Ascending aorta (tissue), 2 donors: Measurements from ENCODE around the gene CNKSR2. TPM values are rescaled to one million over a fixed set of nuclear protein-coding genes. Genes with fewer than 3 reads are reported as not detected.

Experiments used
- DNase-seq, 2 donors: peaks; one replicate each; pipeline ENCODE4 v3.0.0-alpha.2; 2019; ENCODE audit warnings: low spot score in 2 of 2
- H3K27ac ChIP-seq, 2 donors: fragments of 200-600 bp; sonication (generic); one replicate each; pipeline ENCODE4 v1.5.1; 2016 to 2017; ENCODE audit warnings: mild to moderate bottlenecking in 1 of 2
- H3K27me3 ChIP-seq: fragments of 200-600 bp; sonication (generic); one replicate; pipeline ENCODE4 v1.5.1; 2017
- H3K36me3 ChIP-seq, 2 donors: fragments of 200-600 bp; sonication (generic); one replicate each; pipeline ENCODE4 v1.5.1; 2016
- H3K4me1 ChIP-seq, 2 donors: fragments of 200-600 bp; sonication (generic); one replicate each; pipeline ENCODE4 v1.5.1; 2016 to 2017; ENCODE audit warnings: mild to moderate bottlenecking in 1 of 2
- H3K4me3 ChIP-seq, 2 donors: fragments of 200-600 bp; sonication (generic); one replicate each; pipeline ENCODE4 v1.5.1; 2016 to 2017; ENCODE audit warnings: mild to moderate bottlenecking in 1 of 2
- H3K9me3 ChIP-seq, 2 donors: fragments of 200-600 bp; sonication (generic); one replicate each; pipeline ENCODE4 v1.5.1; 2016
- intact Hi-C: fragments of 100-400 bp; cut with DNase I; formaldehyde crosslinking; loops from one replicate; pipeline ENCODE4 v1.15.1; 2023
- total RNA-seq: library from RNA; depleted of rRNA; stranded (reverse); fragments of >200 nt; gene quantifications from one replicate; pipeline ENCODE4 v1.1.0, GENCODE V29; 2016
- TF ChIP-seq, protein P1 (sequence below), 3 experiments: fragments of 200-600 bp in 2 of 3; fragments of 450-650 bp in 1 of 3; sonication (generic) in 2 of 3; IDR thresholded peaks; one replicate each; pipeline ENCODE4 v1.5.1; 2016 to 2019; ENCODE audit warnings: antibody characterized with exemption in 3 of 3, mild to moderate bottlenecking in 1 of 3, moderate library complexity in 1 of 3

The CNKSR2 gene
- total RNA-seq, 1 donor from 2014 or later = 0.53 TPM

DNA sequence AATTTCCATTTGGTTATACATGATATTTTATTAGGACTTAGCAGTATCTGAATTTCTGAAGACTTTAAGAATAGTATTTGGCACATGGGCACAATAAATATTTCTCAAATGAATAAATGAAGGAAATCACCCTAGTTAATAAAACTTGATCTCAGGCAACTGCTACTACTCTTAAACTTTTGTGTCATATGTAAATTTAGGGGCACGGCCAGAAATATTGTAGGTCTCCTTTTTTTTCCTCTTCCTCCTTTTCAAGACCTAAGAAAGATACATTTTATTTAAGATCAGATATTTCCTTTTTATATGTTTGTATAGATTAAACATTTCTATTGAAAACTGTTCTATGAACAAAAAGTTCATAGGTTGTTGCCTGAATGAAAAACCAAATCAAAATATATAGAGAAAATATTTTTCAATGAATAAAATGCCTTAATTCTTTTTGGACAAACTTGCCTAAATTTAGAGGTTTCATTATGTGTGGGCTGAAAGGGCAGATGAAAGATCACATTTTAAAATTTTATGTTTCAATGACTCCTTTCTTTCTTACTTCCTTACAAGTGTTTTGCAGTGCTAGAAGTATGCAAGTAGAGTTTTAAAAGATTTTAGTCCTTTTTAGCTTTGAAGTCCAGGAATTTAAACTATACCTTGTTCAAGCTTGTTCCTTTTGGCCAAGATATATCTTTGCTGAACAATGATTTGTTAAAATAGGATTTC lies 26.3 kb downstream of the CNKSR2 start:
- Histone ChIP-seq H3K4me1 (no peaks in the 10 kb centered on the region), H3K4me3 (no peak overlapping the region), H3K27ac (no peak overlapping the region), H3K27me3 (no peaks in the 10 kb centered on the region), H3K9me3 (no peaks in the 10 kb centered on the region), H3K36me3 (no peaks in the 10 kb centered on the region)
- intact Hi-C loops = no loop called here
- DNase-seq = no peak
- TF ChIP-seq, protein P1, sequence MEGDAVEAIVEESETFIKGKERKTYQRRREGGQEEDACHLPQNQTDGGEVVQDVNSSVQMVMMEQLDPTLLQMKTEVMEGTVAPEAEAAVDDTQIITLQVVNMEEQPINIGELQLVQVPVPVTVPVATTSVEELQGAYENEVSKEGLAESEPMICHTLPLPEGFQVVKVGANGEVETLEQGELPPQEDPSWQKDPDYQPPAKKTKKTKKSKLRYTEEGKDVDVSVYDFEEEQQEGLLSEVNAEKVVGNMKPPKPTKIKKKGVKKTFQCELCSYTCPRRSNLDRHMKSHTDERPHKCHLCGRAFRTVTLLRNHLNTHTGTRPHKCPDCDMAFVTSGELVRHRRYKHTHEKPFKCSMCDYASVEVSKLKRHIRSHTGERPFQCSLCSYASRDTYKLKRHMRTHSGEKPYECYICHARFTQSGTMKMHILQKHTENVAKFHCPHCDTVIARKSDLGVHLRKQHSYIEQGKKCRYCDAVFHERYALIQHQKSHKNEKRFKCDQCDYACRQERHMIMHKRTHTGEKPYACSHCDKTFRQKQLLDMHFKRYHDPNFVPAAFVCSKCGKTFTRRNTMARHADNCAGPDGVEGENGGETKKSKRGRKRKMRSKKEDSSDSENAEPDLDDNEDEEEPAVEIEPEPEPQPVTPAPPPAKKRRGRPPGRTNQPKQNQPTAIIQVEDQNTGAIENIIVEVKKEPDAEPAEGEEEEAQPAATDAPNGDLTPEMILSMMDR (IDR thresholded peaks at IDR 0.05) = no peak

DNA sequence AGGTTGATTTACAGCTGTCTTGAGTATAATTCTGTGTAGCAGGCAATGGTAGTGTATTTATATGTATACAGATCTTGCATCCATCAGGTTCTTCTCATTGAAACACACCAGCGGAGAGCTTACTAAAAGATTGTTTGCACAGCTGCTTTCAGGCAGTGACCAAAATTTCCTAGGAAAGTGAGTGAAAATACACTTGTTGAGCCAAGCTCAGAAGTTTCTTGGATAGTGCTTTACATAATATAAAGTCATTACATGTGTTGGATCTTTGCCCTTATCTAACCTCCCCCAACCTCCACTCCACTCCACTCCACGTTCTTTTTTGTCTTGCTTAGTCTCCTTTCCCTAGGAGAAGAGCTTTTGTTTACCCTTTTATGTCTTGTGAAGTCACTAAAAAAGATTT lies 34.1 kb downstream of the CNKSR2 start:
- no peak overlapping the region for H3K4me3 ChIP-seq
- H3K4me1 ChIP-seq = no peaks in the 10 kb centered on the region
- TF ChIP-seq, protein P1 (IDR thresholded peaks at IDR 0.05) = no peak
- H3K36me3 ChIP-seq = no peaks in the 10 kb centered on the region
- no peak overlapping the region for H3K27ac ChIP-seq
- H3K27me3 ChIP-seq = no peaks in the 10 kb centered on the region
- intact Hi-C loops = no loop called here
- DNase-seq = no peak
- H3K9me3 ChIP-seq = no peaks in the 10 kb centered on the region

DNA sequence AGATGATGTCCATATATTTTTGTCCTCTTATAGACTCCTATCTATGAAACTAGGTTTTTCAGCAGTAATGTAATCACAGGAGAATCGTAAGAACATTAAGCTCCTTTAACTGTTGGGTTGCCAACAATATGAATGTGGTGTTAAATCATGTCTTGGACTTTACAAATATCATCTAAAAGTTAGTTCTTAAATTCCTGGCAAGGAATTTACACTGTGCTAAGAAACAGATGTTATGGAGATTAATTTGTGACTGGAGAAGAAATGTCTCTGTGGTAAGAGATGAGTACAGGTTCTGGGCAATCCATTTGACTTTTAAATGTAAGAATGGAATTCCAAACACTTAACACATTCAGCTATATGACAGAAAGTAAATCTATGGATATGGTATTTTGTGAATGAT lies 34.6 kb downstream of the CNKSR2 start:
- H3K27ac ChIP-seq = no peak overlapping the region
- no peak for DNase-seq
- peaks cover 0 to 3% of the 10 kb centered on the region in 2 donors for H3K9me3 ChIP-seq
- H3K4me1 ChIP-seq = no peaks in the 10 kb centered on the region
- H3K36me3 ChIP-seq = no peaks in the 10 kb centered on the region
- TF ChIP-seq, protein P1 (IDR thresholded peaks at IDR 0.05) = no peak
- H3K4me3 ChIP-seq = no peak overlapping the region
- intact Hi-C loops = no loop called here
- no peaks in the 10 kb centered on the region for H3K27me3 ChIP-seq

DNA sequence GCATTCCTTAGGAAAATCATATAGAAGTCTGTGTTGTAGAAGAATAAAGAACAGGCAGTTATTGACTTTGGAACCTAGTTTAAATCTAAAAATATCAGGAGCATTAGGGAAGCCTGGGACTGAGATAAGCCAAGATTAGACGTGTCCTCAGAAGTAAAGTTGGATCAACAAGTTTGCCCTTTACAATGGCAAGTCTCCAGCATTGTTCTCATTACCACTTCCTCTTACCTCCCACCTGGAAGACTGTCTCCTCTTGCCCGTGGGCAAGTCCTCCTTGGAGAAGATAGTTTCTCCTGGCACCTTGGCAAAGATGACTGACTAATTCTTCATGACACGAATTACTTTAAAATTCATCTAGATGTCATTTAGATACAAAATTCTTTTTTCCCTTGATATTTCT lies 37.8 kb downstream of the CNKSR2 start:
- no peak for DNase-seq
- H3K27ac ChIP-seq = no peak overlapping the region
- peaks cover 3% of the 10 kb centered on the region in 2 donors for H3K9me3 ChIP-seq
- TF ChIP-seq, protein P1 (IDR thresholded peaks at IDR 0.05) = no peak
- H3K4me1 ChIP-seq = no peaks in the 10 kb centered on the region
- no peaks in the 10 kb centered on the region for H3K27me3 ChIP-seq
- intact Hi-C loops = no loop called here
- no peak overlapping the region for H3K4me3 ChIP-seq
- H3K36me3 ChIP-seq = no peaks in the 10 kb centered on the region

DNA sequence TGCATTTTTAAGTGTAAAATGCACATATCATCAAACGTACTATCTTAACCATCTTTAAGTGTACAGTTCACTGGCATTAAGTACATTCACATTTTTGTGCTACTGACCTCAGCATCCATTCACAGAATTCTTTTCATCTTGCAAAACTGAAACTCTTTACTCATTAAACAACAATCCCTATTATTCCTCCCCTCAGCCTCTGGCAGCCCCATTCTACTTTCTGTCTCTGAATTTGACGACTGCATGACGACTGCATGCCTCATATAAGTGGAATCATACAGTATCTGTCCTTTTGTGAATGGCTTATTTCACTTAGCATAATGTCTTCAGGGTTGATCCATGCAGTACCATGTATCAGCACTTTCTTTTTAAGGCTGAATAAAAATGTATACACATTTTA lies 38.7 kb downstream of the CNKSR2 start:
- Histone ChIP-seq H3K36me3 (no peaks in the 10 kb centered on the region), H3K27me3 (no peaks in the 10 kb centered on the region), H3K4me1 (no peaks in the 10 kb centered on the region), H3K9me3 (peaks cover 3 to 5% of the 10 kb centered on the region in 2 donors), H3K4me3 (no peak overlapping the region), H3K27ac (no peak overlapping the region)
- TF ChIP-seq, protein P1 (IDR thresholded peaks at IDR 0.05) = no peak
- intact Hi-C loops = no loop called here
- DNase-seq = no peak

DNA sequence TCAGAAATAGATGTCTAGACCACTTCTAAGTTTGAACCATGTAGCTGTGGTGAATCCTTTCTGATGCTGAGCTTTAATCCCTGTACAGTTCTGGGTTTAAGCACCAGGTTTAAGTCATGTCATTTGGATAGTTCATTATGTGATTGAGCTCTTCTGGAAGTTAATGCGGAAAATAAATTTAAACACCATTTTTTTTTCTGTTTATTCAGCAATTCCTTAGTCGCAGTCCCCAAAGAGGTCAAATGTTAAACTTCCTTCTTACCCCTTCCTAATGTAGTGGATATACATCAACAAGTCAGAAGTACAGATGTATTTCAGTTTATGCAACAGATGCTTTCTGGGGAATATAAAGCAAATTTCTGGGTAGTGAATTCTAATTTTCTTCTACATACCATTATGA lies 52.9 kb downstream of the CNKSR2 start:
- Histone ChIP-seq H3K27me3 (no peaks in the 10 kb centered on the region), H3K27ac (no peak overlapping the region), H3K9me3 (no peaks in the 10 kb centered on the region), H3K36me3 (no peaks in the 10 kb centered on the region), H3K4me1 (no peaks in the 10 kb centered on the region), H3K4me3 (no peak overlapping the region)
- DNase-seq = no peak
- TF ChIP-seq, protein P1 (IDR thresholded peaks at IDR 0.05) = no peak
- intact Hi-C loops = no loop called here
